Vagina (tissue), 2 donors: Measurements from ENCODE around the gene CTNND2.

Experiments
- CTCF ChIP-seq, 3 experiments: fragments of 450-650 bp in 2 of 3; fragments of 200-600 bp in 1 of 3; sonication (generic) in 1 of 3; IDR thresholded peaks; one replicate each; pipeline ENCODE4 v1.5.1; 2017 to 2019; ENCODE audit warnings: antibody characterized with exemption in 3 of 3, mild to moderate bottlenecking in 2 of 3, moderate library complexity in 2 of 3
- POLR2A ChIP-seq, 2 donors: fragments of 450-650 bp; IDR thresholded peaks; one replicate each; pipeline ENCODE4 v1.6.1; 2017; ENCODE audit warnings: antibody characterized with exemption in 2 of 2, mild to moderate bottlenecking in 2 of 2, moderate library complexity in 2 of 2
- POLR2AphosphoS5 ChIP-seq, 2 donors: sonication (generic); formaldehyde crosslinking; IDR thresholded peaks; one replicate each; pipeline ENCODE4 v1.9.0; 2017; ENCODE audit warnings: antibody characterized with exemption in 2 of 2, mild to moderate bottlenecking in 2 of 2, low read depth in 1 of 2; ENCODE audit not compliant: insufficient read depth in 1 of 2

- TF ChIP-seq CTCF (IDR thresholded peaks at IDR 0.05), result no peak
- TF ChIP-seq POLR2A (IDR thresholded peaks at IDR 0.05), result no peak
- no peak for TF ChIP-seq POLR2AphosphoS5 (IDR thresholded peaks at IDR 0.05; ENCODE audit: insufficient read depth in 1 of 2, low read depth in 1 of 2)
Observed at GRCh38 chr5:11650936-11651335, 253.3 kb downstream of the CTNND2 start.
